HS-27A (cell line): Measurements from ENCODE around the gene PDIA6.
"Not testable (repeated sequence)": the region's sequence is repeated elsewhere in the genome, so short reads cannot be mapped to it uniquely, and the experiment has no call there.

ENCODE experiments used
- DNase-seq: peaks from one replicate; pipeline ENCODE4 v3.0.0-alpha.2; 2012; ENCODE audit warnings: low read depth, missing footprints

PDIA6 gene

DNA sequence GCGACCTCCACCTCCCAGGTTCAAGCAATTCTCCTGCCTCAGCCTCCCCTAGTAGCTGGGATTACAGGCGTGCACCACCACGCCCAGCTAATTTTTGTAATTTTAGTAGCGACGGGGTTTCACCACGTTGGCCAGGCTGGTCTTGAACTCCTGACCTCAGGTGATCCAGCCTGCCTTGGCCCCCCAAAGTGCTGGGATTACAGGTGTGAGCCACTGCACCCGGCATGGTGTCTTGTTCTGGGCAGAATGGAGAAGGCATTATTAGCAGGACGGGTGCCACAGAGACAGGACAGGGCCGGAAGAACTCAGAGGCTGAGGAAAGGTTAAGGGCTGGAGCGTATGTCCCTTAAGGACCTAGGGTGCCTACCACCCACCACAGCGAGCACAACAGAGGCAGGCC, 31.8 kb downstream of the PDIA6 start:
- not testable (repeated sequence) for DNase-seq

DNA sequence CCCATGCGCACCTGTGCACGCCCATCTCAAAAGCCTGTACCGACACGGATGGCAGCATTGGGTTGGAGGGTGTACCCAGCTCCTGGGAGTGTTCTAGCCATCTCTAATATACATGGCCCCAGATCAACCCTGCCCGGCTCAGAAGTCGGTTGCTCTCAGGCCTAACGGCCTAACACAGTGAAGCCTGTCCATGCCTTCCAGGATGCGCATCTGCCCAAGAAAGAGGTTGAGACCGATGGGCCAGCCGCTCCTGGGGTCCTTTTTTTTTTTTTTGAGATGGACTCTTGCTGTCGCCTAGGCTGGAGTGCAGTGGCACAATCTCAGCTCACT, 32.1 kb downstream of the PDIA6 start:
- no peak for DNase-seq

DNA sequence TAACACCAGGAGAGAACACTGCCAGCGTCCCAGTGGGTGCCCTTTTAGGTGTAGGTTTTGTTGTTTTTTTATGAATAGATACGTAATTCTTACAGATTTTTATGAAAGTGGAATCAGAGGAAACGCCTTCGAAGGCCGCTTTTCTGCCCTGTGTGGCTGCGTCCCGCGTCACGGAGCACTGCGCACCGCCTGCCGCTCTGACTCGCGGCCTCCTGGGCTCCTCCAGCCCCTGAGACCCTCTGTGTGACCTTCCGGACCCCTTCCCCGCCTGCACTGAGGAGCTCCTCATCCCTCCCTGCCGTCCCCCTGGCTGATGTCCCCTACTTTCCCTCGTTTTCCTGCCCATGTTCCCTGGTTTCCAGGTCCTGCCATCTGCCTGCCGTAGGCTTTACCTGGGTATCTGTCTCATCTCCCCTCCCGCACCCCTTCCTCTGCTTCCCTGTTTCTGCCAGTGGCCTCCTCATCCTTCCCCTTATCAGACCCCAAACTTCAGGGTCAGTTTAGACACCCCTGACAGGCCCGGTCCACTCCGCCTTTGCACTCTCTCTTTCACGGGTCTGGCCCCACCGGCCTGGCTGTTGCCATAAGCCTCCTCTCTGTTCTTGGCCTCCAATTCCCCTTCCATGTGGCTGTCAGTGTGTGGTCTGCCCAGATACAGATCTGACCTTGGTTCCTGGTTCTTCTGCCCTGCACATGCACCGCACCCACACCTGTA, 32.7 kb downstream of the PDIA6 start:
- DNase-seq, result no peak

DNA sequence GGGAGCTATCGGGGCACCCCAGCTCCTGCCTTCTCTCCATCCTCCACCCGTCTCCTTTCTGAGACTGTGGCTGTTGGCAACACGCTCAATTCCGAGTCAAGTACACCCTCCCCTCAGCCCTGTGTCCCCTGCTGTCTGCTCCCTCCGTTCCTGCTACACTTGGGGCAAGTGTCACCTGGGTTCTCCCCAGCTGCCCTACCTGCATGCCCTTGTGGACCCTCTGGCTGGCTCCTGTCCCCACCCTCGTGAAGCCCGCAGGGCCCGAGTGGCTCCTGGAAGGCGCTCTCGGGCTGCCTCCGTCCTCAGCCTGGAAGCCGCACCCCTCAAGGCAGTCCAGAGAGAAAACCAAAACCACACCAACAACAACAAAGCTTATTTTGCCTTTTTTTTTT, 33.9 kb downstream of the PDIA6 start:
- no peak for DNase-seq

DNA sequence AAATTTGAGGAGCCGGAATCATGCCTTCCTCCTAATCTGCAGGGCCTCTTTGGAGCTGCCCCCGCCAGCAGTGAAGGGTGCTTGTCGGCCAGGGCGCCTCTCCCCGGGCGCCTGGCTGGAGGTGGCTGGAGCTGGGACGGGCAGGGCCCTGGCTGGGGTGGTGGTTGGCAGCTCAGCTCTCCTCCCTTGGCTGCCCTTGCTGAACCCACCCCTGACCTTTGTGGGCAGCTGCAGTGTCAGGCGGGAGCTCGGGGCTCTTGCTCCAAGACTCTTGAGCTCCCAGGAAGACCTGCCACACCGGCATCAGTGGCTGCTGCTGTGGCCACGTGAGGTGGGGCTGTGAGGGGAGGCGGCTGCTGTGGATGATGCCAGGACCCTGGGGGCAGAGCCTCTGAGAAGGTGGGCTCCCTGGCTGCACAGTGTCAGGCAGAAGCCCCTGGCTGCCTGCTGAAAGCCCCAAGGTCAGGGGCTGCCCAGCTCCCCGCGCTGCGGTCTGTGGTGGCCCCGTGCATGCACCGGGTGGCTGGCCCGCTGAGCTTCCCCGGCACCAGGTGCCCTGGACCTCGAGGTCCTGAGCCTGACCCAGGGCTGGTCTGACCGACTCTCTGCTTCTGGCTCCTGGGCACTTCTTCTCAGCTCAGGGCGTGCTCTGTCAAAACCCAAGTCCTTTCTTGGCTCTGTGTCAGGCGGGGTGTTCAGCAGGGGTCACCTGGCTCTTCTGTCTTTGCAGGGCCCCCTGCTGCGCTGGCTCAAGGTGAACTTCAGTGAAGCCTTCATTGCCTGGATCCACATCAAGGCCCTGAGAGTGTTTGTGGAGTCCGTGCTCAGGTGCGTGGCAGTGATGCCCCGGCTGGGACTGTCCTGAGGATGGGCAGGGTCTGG, 34.5 kb downstream of the PDIA6 start:
- DNase-seq, result no peak

DNA sequence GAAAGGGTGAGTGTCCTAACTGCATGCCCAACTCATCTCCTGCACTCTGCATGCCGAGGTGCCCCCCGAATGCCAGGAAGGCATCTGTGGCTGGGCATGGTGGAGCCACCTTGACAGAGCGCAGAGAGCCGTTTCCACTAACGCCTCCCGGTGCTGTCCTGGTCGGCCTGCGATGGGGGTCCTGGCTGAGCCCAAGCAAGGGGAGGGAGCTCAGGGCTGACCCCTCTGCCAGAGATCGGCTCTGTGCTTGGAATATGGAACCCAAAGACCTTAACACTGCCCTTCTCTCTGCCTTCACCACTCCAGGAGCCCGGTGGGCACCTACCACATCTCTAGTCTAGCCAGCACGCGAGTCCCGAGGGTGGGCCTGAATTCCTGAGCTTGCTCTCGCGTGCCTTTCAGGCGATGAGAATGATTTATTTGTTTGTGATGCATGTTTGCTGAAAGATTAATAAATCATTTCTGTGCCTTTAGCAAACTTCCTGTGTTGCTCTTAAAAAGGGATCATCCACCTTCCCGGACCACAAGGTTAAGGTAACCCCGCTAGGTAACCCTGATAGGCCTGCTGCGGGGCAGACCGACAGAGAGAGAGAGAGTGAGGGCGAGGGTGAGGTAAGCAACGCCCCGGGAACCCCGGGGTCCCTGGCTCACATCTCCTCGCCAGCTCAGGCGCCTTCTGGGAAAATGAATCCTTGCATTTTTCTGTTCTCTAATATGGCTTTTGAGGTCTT, 35.3 kb downstream of the PDIA6 start:
- no peak for DNase-seq

DNA sequence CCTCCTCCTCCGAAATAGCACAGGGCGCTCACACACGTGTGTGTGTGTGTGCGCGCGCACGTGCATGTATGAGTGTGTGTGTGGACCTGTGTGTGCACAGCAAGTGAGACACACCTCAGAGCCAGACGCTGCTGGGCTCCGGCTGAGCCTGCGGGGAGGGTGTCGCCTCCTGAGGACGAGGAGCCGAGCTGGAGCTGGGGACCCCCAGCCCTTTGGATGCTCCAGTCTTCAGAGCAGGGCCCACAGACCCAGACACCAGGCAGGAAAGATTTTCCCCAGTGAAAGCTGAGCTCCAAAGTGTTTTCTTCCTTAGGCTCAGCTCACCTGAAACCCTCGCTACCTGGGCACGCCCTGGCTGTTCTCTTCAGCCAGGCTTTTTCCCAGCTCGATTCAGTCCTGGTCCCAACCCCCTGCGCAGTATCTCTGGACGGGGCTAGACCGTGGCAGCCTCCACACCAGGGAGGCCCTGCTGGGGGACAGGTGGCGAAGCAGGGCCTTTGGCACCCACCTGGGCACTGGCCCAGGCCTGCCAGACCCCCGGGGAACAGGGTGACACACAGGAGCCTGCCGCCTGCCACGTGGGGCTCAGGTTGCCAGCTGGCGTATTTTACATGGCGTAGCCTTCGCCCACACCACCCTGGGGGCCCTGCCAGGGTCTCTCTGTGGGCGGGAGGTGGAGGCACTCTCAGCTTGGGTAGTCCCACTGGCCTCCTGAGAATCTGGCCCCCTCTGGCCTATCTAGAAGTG, 36.2 kb downstream of the PDIA6 start:
- no peak for DNase-seq

DNA sequence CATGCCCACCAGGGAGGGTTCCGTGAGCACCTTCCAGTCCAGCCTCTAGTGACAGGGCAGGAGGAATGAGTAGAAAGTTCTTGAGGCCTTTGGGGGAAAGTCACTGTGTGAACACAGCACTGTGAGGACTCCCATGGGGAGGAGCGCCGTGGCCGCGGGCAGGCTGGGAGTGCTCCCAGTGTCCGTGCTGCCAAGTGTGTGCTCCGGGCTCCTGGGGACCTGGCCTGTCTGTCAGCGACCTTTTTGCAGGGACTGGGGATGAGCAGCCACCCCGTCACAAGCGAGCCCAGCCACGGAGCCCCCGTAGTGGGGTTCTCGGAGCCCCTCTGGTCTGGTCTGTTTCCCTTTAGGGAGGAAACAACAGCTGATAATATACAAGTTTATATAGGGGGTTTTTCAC, 36.8 kb downstream of the PDIA6 start:
- no peak for DNase-seq

DNA sequence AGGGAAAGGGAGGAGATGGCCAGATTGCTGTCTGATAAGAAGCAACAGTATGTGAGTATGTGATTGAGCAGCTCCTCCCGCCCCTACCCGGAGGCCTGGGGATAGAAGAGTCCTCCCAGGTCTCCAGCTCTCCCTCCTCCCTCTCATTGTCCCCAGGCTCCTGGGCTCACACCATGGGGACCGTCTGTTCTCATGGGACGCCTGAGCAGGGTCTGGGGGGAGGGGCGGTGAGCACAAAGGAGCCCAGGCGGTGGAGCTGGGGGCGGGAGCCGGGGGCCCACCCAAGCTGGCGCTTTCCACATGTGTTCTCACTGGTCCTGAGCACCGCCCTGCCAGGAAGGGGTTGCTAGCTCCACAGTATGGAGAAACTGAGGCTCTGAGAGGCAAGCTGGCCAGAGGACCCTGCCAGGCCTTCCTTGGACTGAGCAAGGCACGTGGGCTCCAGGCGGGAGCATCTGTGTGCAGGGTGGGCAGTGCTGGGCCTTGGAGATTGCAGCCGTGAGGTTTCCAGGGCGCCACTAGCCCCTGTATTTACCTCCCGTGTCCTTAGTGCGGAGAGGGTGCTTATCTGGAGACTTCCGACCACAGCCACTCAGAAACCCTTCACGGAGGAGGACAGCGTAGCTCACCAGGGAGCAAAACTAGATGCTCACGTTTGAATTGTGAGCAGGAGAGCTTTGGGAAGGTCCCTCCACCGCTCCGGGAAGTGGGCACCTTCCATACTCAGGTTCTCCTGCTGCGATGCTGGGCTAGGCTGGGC, 37.4 kb downstream of the PDIA6 start:
- no peak for DNase-seq

DNA sequence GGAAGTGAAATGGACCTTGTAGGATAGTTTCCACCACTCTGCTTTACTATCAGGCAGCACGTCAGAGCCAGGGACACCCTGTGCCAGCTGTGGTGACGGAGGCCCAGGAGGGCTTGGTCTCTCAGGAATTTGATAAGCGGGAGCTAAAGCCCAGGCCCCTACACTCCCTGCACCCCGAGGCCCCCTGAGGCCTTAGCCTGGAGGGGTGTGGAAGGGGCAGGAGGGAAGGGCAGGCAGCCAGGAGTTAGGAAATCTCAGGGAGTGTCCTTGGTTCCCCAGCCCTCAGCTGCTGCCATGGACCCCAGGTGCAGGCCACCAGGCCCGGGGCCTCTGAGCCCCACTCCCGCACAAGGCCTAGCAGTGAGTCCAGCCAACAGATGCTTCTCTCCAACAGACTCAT, 38.2 kb downstream of the PDIA6 start:
- no peak for DNase-seq

DNA sequence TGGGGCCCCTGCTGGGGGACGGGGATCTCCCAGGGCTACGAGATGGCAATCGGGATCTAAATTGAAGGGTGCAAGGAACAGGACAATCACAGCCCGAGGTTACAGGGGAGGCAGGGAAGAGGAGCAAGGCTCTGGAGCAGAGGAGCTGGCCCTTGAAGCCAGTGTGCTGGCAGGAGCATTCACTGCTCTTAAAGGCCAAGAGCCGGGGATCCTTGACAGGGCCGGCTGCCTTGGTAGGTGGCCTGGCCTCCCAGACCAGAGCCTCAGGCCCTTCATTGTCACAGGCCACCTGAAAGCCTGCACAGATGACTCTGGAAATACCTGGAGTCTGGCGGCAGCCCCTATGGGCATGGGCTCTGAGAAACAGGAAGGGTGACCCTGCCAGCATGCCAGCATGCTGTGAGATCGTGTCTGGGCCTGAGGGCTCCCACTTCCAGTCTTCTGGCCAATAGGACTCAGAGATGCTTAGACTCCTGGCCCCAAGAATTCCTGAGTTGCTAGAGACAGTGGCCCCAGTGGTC, 38.7 kb downstream of the PDIA6 start:
- DNase-seq, result no peak

DNA sequence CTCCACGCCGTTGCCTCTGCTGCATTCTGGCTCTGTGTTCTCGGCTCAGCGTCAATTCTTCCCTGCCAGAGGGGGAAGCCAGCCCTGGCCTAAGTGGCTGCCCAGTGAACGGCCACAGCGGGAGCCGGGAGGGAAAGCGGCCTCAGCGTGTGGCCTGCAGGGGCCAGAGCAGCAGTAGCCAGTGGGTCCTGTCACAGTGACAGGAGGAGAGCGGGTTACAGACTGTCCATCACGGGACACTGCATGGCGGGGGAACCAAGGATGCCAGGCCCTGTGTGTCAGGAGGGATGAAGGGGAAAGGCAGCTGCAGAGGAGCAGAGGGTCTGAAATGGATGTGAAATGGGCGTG, 39.7 kb downstream of the PDIA6 start:
- DNase-seq, result no peak

DNA sequence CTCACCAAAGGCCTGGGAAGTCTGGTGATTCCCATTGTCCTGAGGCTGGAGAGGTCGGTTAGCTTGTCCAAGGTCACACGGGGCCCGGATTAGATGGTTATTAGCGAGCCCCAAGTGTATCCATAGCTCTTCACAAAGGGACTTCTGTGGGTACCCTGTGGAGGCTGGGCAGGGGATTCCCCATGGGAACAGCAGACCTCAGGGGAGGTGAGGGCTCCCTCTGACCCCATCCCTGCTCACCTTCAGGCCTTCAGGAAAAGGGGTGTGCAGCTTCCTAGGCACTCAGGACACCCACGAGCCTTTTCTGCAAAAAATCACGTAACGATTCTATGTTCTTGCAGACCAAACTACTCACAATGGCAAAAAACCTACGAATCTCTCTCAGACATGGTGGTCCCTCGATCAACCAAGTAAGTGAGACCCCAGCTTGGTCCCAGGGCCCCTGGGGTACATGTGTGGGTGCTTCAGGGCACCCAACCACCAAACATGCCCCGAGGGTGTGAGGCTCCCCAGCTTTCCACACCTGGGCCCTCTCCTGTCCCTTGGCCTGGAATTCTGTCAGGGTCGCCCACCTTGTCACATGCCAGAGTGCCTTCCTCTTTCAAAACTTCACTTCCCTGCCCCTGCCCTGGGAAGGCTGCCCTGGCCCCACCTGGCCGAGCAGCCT, 40.3 kb downstream of the PDIA6 start:
- no peak for DNase-seq

DNA sequence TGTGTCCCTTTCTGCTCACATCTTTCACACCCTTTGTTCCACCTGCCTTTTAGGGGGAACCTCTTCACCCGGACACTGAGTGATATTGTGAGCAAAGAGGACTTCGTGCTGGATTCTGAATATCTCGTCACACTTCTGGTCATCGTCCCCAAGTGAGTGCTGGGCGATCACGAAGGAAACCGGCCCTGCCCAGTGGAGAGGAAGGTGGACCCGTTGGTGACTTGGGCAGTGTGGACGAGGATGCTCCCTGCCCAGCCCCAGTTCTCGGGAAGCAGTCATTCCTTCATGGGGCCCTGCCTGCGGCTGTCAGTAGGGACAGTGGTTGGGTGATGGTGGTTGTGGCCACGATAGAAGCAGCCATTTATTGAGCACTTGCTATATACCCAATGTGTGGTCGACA, 40.8 kb downstream of the PDIA6 start:
- no peak for DNase-seq

DNA sequence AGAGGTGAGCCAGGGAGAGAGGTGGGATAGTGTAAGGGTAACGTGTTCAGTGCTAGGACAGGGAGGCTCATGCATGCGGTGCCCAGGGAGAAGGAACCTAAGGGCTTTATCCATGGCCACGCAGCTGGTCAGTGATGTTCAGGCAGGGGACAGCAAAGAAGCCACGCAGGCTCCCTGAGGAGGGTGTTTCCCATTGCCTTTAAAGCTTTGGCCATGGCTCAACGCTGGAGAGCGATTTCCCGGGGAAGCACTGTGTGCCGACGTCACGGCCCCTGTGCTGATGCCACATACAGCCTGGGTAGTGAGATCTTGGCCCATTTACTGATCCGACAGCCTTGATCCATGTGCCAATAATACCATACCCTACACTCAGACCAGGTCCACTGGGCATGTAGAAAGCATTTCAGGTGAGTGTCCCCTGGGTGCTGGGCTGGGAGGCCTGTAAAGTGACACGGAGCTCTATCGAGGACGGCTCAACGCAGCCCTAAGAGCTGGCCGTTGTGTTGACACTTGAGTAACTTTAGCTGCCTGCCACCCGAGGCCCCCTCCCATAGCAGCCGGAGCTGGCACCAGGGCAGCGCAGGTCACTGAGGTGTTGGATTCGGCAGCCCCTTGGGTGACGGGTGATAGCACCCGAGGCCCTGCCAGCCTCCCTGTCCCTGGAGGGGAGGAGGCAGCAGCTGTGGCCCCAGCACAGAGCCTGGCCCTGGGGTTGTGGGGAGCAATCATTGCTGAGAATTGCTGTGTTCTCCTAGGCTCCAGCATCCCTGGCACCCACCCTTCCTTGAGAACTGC, 41.4 kb downstream of the PDIA6 start:
- no peak for DNase-seq

DNA sequence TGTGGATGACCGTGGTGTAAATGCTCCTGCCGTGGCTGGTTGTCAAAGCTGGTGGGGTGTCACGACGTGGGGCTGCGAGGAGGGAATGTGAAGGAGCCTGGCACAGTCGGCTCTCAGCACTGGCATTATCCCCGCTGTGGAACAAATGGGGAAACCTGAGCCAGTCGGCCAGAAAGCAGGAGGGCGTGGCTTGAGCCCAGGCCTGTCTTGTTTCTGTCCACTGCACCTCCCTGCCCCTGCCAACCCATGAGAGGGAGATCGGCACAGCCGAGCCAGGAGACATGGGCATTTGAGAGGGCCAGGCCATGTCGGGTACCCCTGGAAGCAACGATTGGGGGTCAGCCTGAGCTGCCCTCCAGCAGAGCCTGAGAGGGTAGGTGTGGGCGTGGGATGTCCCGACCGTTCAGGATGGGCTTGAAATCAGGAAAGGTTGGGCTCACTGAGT, 44.5 kb downstream of the PDIA6 start:
- no peak for DNase-seq

DNA sequence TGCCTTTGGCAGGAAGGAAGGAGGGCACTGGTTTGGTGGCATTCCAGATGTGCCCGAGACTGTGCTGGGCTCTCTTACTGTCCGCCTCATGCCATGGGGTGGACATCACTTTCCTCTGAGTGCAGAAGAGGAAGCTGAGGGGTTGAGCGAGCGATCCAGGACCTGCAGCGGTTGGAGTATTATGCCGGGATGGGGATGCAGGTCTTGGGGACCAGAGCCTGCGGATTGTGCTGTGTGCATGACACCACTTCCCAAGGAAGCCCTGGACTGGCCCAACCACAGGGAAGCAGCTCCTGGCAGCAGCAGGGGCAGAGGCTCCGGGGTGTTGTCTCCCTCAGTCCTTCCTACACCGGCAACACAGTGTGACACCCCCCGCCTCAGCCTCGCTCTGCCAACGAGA, 46.7 kb downstream of the PDIA6 start:
- DNase-seq, result no peak

DNA sequence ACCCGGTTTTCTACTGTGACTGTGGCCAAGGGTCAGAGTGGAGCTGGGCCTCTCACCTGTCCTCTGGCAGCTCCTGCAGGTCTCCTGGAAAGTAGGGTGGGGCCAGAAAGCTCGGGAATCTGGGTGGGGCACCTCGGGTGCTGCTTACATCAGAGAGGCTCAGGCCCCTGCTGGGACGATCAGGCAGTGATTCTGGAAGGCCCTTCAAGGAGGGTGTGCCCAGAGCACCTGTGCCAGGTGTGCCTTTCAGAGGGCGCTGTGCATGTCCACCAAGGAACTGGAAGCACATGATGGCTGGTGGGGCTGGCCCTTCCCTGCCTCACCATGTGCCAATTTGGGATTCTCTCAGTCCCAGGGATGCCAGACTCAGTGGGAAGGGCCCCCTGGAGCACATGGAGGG, 47.1 kb downstream of the PDIA6 start:
- DNase-seq, result no peak

DNA sequence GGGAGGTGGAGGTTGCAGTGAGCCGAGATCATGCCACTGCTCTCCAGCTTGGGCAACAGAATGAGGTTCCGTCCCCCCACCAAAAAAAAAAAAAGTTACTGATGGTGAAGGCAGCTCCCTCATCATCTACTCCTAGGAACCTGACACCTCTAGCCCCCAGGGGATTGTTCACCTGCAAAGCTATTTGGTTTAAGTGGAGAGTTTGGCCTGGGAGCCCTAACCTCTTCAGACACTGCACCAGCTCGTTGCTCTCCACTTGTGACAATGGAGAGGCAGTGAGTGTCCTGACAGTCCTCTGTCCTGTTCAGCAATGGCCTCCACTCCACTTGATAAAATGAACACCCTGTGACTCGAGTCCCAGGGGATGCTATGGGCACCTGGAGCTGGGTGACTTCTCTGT, 47.7 kb downstream of the PDIA6 start:
- no peak for DNase-seq
